MV-4-11 (cell line): ENCODE measurements around the gene MYH11.

Experiments used
- DNase-seq: peaks from one replicate; lab custom pipeline; 2025; lab: John Stamatoyannopoulos, UW

The MYH11 gene

DNA sequence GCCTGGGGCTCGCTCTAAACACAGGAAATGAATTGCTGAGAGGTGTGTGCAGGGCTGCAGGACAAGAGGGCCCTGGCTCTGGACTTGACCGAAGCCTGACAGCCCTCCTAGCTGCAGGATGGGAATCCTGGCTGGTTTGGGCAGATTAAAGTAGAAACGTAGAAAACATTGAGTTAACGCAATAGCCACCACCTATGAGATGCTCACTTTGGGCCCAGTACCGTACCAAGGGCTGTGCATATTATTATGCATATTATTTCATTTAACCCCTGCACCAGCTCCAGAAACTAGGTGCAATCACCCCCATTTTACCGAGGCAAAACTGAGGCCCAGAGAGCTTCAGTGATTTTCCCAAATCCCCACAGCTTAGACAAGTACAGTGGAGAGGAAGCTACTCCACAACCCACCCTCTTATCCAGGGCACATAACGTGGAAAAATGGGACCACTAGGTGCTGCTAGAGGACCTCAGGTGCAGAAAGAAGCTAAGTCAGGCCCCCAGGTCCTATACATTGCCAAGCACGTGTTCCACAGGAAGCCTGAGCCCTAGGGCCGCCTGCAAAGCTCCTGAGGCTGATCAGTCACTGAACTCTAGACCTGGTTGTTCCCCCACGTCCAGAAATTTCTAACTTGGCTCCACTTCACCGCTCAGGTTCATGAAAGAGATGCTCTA lies 79.2 kb downstream of the MYH11 start:
- peak; percentile 45 for DNase-seq

DNA sequence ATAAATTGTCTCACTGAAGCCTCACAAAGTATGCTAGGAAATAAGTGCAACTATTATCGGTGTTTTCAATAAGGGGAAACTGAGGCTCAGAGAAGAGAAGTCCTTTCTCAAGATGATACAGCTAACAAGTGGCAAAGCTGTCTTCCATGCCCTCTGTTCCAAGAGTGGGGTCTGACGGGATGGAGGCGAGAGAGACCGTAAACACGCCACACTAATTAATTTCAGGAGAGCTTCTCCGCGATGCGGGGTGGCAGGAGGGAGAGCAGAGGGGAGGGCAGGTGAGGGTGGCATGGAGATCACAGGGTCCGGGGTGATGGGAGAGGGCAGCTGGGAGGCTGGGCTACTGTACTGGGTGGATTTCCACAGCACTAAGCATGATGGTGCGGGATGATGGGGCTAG lies 80.3 kb downstream of the MYH11 start:
- DNase-seq: no peak

DNA sequence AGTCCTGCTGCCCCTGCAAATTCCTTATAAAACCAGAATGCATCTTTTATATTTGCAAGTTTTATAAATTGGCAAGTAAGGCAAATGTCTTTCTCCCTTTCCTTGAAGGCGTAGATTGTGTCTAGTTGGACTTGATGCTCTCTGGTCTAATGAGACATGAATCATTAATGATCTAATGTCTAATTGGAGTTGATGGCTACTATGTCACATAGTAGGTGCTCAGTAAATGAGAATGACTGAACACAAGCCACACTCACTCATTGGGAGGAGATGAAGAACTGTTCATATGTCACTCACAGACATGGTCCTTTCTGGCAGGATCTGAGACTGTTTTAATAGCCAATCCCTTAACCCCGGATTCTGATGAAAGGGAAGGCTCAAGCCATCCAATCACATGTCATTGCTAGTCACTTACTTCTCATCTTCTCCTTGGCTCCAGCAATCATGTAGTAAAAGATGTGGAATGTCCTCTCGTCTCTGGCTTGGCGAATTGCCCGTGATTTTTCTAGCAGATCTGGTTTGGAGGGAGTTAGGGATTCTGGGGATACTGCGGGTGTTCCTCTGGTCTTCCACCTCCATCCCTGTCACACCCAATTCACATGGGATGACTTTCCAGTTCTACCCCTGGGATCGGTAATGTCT lies 81.0 kb downstream of the MYH11 start:
- DNase-seq: no peak

DNA sequence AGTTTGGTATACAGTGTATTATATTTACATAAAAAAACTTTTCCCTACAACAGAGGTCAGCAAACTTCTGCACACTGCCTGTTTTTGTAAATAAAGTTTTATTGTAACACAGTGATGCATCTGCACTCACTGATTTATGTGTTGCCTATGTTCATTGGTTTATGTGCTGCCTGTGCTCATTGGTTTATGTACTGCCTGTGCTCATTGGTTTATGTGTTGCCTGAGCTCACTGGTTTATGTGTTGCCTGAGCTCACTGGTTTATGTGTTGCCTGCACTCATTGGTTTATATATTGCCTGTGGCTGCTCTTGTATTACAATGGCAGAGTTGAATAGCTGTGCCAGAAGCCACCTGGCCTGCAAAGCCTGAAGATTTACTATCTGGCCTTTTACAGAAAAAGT lies 81.6 kb downstream of the MYH11 start:
- no peak for DNase-seq

DNA sequence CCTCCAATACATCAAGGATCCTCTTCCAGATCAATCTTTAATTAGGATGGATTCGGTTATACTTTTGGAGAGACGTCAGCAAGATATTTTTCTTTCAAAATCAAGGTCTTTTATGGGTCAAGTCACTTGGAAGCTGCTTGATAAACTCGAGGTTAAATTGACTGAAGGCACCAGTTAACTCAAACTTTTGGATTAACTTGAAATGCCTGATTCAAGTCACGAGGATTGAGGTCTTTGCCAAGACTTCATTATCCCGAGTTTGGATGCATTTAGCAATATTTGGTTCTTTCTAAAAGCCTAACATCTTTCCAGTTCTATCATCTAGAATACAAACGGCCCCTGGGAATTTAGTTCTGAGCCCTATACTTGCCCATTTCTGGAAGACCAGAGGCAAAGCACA lies 82.9 kb downstream of the MYH11 start:
- no peak for DNase-seq

DNA sequence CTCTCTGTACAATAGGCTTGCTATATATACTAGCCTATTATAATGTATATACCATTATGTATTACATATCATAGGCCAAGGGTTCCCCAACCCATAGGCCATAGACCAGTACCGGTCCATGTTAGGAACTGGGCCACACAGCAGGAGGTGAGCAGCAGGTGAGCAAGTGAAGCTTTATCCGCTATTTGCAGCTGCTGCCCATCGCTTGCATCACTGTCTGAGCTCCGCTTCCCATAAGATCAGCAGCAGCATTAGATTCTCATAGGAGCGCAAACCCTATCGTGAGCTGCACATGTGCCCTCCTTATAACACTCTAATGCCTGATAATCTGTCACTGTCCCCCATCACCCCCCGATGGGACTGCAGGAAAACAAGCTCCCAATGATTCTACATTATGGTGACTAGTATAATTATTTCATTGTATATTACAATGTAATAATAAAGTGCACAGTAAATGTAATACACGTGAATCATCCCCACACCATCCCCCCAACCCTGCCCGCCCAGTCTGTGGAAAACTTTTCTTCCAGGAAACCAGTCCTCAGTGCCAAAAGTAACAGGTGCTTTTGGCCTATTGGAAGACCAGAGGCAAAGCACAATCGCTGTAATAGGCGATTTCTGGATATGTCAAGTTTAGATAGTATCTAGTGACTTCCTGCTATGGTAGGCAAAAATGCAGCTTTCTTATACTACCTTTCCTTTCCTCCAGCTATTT lies 84.1 kb downstream of the MYH11 start:
- DNase-seq: no peak

DNA sequence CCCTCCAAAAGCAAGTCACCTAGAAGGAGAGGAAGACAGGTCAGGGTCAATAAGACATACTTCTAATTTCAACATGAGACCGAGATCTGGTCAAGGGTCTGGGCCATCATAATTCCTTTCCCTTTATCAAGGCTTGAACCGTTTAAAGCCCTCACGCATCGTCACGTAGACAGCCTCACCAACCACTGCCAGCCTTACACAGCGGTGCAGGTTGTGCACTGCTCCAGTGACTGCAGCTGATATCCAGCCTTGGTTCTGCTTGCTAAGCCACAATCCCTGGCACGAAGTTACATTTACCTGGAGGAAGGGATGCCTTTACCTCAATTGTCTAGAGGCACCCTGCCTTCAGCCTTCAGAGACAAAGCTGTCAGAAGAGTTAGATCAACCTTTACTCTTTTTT lies 85.1 kb downstream of the MYH11 start:
- no peak for DNase-seq

DNA sequence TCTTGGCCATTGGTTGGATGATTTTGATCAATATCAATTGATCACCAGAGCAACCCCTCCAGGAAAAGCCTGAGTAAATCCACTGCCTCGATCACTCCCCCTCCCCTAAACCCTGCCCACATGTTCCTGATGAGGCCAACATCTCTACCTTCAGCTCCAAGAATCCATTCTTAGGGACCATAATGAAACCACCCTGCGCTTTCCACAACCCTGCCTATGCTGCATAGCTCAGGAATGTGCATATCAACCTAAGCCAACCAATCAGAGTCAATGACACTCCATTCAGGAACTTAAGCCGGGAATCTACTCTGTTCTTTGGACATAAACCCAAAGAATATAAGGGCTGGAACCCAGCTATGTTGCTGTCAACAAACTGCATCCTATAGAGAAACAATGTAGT lies 86.3 kb downstream of the MYH11 start:
- DNase-seq: no peak

DNA sequence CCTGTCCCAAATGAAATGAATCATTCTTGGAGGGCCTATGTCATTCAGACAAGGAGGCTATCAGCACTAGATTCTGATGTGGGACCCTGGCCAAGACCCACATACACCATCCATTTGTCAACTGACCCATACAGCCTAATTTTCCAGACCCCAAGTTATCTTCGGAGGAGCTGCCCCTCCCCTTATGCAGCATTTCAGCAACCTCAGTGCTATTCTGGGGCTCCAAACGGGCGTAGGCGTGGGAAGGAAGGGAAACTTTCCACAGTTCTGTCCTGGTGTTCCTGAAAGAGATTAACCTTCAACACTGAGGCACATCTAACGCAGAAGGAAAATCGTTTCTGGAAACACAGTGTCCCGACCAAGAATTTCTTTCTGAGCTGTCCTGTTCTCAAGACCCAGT lies 86.7 kb downstream of the MYH11 start:
- no peak for DNase-seq

DNA sequence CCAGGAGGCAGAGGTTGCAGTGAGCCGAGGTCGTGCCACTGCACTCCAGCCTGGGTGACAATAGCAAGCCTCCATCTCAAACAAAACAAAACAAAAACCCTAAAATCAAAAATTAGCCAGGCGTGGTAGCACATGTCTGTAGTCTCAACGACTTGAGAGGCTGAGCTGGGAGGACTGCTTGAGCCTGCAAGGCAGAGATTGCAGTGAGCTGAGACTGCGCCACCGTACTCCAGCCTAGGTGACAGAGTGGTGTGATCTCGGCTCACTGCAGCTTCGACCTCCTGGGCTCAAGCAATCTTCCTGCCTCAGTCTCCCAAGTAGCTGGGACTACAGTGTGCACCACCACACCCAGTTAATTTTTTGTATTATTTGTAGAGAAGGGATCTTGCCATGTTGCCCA lies 87.6 kb downstream of the MYH11 start:
- DNase-seq: no peak

DNA sequence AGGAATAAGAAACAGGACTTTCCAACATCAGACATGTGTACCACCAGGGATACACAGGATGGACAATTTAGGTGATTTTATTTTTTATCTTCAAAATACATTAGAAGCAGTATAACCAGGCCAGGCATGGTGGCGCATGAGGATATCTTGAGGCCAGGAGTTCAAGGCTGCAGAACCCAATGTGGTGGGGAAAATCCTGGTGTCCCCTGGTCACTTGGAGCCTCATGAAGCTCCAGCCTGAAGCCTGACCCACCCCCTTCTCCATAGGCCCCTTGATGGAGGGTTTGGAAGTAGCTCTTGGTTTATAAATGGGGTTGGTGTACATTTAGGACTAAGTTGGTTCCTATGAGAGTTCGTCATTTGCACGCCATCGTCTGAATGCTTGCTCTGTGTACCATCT lies 88.6 kb downstream of the MYH11 start:
- DNase-seq: no peak

DNA sequence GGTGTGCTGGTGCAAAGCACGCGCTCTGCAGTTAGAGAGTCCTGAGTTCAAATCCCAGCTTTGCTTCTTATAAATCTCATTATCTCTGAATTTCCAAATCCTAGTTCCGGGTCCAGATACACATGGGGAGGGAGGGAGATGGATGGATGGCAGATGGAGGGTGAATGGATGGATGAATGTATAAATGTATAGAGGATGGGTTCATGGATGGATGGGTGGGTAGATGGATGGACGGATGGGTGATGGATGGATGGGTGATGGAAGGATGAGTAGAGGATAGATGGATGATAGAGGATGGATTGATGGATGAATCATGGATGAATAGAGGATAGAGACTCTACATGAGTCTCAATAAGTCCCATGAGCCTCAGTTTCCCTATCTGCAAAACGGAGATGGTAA lies 89.9 kb downstream of the MYH11 start:
- DNase-seq: no peak

DNA sequence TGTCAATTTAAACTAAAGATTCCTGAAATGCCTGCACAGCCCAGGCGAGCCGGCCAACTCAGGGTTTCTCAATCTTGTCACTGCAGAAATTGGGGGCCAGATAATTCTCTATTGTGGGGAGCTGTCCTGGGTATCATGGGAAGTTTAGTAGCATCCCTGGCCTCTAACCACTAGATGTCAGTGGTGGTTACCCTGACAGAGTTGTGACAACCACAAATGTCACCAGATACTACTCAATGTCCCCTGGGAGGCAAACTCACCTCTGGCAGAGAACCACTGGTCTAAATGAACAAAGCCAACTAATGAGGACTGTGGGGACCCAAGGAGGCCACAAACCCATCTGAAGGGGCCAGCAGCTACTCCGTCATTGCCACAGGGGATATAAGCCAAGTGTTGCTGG lies 90.9 kb downstream of the MYH11 start:
- peak; percentile 61 for DNase-seq

DNA sequence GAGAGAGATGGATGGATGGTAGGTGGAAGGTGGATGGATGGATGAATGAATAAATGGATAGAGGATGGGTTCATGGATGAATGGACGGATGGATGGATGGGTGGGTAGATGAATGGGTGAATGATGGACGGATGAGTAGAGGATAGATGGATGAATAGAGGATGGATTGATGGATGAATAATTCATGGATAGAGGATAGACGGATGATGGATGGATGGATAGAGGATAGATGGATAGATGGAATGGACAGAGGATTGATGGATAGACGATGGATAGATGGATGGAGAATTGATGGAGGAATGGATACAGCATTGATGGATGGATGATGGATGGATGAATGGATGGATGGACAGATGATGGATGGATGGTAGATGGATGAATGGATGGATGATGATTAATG lies 91.7 kb downstream of the MYH11 start:
- DNase-seq: no peak

DNA sequence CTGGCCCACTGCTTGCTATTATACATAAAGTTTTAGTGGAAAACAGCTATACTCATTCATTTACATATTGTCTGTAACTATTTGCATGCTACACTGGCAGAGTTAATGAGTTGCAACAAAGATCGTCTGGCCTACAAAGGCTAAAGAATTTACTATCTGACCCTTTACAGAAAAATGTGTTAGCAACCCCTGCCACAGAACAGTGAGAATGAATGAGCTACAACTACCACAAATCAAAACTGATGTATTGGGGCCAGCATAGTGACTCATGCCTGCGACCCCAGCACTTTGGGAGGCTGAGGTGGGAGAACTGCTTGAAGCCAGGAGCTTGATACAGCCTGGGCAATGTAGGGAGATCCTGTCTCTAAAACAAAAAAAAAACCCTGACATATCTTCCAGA lies 92.7 kb downstream of the MYH11 start:
- no peak for DNase-seq

DNA sequence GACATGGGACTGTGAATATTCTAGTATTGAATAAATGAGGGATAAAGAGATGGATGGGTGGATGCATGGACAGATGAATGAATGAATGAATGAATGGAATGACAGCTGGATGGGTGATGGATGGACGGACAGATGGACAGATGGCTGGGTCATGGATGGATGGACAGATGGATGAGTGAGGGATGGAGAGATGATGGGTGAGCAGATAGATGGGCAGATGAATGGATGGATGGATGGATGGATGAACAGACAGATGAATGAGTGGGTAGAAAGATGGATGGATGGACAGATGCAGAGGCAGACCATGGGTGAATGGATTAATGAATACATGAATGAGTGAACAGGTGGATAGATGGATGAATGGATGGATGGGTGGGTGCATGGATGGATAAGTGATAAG lies 96.7 kb downstream of the MYH11 start:
- no peak for DNase-seq

DNA sequence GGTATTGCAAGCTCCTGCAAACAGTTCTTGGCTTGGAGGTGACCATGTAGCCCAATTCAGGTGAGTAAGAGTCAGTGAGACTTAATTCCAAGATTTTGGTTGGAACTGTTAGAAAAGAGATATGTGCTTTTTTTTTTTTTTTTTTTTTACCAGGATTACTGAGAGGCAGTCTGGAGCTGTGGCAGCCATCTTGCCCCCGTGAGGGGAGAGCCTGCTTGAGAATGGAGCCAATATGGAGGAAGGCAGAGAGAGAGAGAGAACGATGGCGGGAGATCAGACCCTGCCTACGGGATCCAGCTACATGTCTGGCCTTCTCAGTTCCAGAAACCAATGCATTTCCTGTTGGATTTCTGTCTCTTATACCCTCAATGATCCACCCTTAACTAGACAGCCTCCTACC lies 97.8 kb downstream of the MYH11 start:
- DNase-seq: no peak

DNA sequence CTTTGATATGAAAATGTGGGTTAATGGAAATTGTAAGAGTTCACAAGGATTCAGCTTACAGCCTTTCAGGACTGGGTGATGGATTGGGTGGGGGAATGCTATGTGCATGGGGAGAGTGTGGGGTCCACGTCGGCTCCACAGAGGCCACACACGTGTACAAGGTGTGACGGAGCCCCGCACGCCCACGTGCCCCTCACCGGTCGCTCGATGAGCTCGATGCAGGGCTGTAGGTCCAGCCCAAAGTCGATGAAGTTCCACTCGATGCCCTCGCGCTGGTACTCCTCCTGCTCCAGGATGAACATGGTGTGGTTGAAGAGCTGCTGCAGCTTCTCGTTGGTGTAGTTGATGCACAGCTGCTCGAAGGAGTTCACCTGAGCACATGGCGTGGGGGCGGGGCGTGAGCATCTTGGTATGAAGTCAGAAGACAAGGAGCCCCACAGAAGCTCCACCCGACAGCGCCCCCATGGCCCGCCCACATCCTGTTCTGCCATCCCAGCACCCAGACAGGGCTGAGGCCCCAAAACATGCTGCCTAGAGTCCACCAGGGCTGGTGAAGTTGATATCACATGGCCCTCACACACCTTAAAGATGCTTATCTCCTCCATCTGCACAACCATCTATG lies 99.1 kb downstream of the MYH11 start:
- no peak for DNase-seq

DNA sequence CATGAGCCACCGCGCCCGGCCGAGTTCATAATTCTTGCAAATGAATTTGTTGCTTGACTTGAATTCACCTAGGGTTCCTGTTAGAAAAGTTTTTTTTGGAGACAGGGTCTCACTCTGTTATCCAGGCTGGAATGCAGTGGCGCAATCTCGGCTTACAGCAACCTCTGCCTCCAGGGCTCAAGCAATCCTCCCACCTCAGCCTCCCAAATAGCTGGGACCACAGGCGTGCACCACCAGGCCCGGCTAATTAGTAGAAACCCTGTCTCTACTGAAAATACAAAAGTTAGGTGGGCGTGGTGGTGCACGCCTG lies 99.8 kb downstream of the MYH11 start:
- DNase-seq: no peak

DNA sequence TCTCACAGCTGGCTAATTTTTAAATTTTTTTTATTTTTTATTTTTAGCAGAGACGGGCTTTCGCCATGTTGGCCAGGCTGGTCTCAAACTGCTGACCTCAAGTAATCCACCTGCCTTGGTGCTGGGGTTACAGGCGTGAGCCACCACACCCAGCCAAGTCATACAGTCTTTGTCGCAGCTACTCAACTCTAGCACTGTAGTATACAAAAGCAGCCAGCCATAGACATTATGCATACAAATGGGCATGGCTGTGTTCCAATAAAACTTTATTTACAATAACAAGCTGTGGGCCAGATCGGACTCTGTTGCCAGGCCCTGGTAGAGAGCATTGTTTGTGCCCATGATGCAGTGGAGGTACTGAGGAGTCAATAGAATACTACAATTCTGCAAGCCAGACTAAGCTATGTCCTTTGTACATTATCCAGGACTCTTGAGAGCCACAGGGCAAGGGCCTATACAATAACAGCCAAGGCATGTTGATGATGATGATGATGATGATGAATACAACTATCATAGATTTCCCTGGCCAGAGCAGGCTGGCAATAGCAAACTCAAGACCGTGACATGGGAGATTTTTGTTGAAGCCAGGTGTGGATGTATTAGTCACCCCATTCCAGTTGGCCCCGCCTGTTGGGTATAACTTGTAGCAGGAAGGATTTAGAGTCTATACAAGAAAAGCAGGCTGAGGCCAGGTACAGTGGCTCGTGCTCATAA lies 101.8 kb downstream of the MYH11 start:
- no peak for DNase-seq

DNA sequence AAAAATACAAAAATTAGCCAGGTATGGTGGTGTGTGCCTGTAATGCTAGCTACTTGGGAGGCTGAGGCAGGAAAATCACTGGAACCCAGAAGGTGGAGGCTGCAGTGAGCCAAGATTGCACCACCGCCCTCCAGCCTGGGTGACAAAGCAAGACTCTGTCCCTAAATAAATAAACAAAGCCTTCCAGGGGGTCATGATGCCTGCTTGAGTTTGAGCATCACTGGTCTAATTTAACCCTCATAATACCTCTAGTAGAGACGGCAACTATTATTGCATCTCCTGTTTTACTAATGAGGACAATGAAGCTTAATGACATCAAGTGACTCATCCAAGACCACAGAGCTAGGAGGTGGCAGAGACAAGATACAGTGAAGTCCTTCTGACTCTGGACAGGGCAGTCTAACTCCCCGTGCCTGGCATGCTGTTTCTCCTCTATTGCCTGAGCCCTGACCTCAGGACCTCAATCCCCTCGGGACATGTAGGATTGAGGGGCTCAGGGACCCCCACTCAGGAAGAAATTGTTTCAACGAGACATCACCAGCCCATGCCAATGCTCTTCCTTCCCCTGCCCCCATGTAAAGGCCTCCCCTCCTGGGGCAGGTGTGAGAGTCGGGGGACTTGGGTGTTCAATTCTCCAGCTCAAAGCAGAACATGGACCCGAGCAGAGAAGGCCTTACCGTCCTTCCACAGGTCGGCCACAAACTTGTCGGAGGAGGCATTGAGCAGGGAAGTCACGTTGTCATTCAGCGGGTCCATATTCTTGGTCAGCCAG lies 103.9 kb downstream of the MYH11 start:
- DNase-seq: no peak

DNA sequence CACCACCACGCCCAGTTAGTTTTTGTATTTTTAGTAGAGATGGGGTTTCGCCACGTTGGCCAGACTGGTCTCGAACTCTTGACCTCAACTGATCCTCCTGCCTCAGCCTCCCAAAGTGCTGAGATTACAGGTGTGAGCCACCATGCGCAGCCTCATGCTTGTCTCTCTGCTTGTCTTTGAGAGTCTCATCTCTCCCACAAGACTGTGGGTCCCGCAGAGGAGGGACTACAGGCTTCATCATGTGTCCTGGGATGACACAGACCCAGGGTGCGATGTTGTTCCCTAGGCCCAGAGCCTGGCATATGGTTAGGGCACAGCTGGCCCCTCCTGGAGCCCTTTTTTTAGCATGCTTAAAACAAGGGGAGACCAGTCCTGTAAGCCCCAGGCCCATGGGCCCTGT lies 104.9 kb downstream of the MYH11 start:
- DNase-seq: no peak
